ENCODE results near the gene SULT1A1.
"Not testable (repeated sequence)": the region's sequence is repeated elsewhere in the genome, so short reads cannot be mapped to it uniquely, and the experiment has no call there.

Gene SULT1A1

GRCh38 chr16:28607116-28607623 is 2.7 kb downstream of the SULT1A1 start:
- no peak overlapping the region for H3K4me3 ChIP-seq (ENCODE audit: low read depth, low read length)
- no peak for TF ChIP-seq CTCF (IDR thresholded peaks at IDR 0.05; ENCODE audit: low read depth, low read length)

DNA sequence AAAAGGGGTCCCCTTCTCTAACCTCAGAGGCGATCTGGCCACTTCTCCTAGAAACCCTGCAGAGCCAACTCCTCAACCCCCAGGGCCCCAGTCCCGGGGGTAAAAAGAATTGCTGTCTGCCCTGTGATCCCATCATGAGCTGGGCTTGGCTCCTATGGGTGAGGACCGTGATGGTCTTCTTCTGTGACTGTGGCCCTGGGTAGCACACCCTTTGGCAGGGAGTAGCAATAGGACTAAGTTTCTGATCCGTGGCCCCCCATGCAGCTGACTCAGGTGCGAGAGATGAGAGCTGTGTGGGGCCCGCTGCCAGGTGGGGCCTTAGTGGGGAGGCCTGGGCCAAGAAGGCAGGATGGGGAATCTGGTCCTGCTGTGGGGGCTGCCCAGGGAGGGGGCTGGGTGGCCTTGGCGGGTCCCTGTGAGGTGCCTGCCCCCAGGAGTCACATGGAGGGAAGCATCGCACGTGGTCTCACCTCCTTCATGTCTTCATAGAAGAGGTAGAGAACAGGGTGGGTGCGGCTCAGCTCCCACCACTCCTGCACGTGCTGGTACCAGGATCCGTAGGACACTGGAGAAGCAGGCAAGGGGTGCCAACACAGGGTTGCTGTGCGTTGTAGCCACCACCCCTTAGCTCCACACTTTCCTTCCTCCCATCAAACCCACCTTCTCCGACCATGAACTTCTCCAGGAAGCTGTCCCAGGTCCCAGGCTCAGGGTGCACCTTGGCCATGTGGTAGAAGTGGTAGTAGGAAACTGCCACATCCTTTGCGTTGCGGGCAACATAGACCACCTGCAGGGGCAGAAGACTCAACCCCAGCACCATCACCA is 3.3 kb downstream of the SULT1A1 start:
- TF ChIP-seq CTCF (IDR thresholded peaks at IDR 0.05; ENCODE audit: low read depth, low read length): no peak
- H3K4me3 ChIP-seq (ENCODE audit: low read depth, low read length): no peak overlapping the region

DNA sequence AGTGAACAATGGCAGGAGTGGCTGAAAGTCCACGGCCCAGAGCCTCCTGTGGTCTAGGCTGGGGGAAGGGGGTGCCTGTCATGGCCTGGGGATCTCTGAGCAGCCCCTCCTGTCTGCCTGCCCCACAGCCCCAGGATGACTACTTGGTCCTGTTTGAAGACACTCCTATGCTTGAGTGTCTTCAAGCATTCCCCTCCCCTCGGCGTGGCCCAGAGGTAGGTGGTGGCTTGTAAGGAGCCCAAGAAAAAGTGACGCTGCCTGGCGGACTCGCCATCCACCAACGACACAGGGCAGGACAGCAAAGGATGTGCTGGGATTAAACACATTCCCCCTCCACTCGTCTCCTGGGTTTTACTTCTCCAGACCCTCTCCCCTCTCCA is 5.7 kb downstream of the SULT1A1 start:
- no peak overlapping the region for H3K4me3 ChIP-seq (ENCODE audit: low read depth, low read length)
- no peak for TF ChIP-seq CTCF (IDR thresholded peaks at IDR 0.05; ENCODE audit: low read depth, low read length)

GRCh38 chr16:28603381-28604185 is 6.3 kb downstream of the SULT1A1 start:
- no peak for TF ChIP-seq CTCF (IDR thresholded peaks at IDR 0.05; ENCODE audit: low read depth, low read length)

DNA sequence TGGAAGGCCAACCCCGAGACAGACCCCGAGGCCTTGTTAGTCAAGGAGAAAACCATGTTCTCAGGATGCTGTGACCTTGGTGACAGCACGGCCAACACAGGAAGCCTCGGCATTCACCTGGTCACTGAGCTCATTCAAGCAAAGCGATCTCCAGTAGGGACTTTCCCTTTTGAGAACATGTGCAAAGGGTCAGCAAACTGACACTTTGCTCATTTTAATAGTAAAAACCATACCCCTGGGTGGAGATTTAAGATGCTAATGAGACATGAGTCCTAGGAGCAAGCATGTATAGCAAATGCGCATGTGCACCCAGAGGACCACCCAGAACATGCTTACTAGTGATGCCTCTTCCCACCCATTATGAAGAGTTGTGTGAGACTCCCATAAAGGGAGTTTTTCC is 7.3 kb downstream of the SULT1A1 start:
- H3K4me3 ChIP-seq (ENCODE audit: low read depth, low read length): no peak overlapping the region
- TF ChIP-seq CTCF (IDR thresholded peaks at IDR 0.05; ENCODE audit: low read depth, low read length): no peak

More at GRCh38 chr16:28603381-28604185, 6.3 kb downstream of the SULT1A1 start:
- no peak overlapping the region for H3K4me3 ChIP-seq (ENCODE audit: low read depth, low read length)

DNA sequence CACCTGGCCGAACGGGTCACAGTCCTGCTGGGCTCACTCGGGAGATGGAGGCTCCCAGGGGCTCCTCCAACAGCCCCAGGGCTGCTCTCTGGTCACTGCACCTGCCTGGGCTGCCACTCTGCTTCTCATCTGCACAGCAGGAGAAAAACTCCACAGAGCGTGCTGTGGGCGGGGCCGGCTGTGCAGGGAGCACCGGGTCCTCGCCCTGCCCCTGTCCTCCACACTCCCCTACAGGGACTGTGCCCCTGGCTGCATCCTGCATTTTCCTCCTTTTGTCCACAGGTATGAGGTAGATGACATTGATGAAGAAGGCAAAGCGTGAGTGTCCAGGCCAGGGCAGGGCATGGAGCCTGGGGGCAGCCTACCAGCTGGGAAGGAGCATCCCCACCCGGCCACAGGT is 7.8 kb downstream of the SULT1A1 start:
- not testable (repeated sequence) for H3K4me3 ChIP-seq (ENCODE audit: low read depth, low read length)

- H3K4me3 ChIP-seq (ENCODE audit: low read depth, low read length): not testable (repeated sequence)
Observed at GRCh38 chr16:28601589-28601988, 8.3 kb downstream of the SULT1A1 start.

DNA sequence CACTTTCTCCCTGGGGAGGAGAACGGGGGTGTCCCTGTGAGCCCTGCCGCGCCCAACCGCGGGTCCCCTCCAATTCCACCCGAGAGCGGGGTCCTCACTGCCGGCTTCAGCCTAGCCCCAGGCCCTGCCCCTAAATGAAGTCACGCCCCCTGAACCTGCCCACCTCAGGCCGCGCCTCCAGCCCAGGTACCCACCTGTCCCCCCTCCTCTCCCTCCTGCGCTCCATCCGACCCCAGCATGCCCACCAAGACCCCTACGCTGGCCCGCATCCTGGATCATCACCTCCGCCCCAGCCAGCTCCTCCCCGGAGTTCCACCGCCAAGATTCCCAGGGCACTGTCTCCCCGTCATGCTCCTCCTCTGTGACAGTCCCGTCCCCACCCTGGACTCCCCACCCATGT is 8.9 kb downstream of the SULT1A1 start:
- not testable (repeated sequence) for H3K4me3 ChIP-seq (ENCODE audit: low read depth, low read length)

- not testable (repeated sequence) for H3K4me3 ChIP-seq (ENCODE audit: low read depth, low read length)
Observed at GRCh38 chr16:28599377-28600285, 10.2 kb downstream of the SULT1A1 start.
